Spleen (tissue), 7 donors: ENCODE results near the gene TTC34.

Source experiments
- CTCF ChIP-seq, 11 experiments: fragments of 200-600 bp in 7 of 11; fragments of 450-650 bp in 4 of 11; sonication (generic) in 4 of 11; IDR thresholded peaks in 8 of 11; conservative IDR thresholded peaks in 3 of 11; 1 replicate in 7 of 11; 2 replicates in 4 of 11; pipeline versions ENCODE4 v1.4.0 to v1.8.0; 2016 to 2021; ENCODE audit warnings: antibody characterized with exemption in 11 of 11, inconsistent platforms in 4 of 11, mild to moderate bottlenecking in 1 of 11
- POLR2A ChIP-seq, 3 donors: fragments of 450-650 bp; IDR thresholded peaks; one replicate each; pipeline ENCODE4 v1.5.1; 2017; ENCODE audit warnings: antibody characterized with exemption in 3 of 3, mild to moderate bottlenecking in 1 of 3
- POLR2AphosphoS5 ChIP-seq, 3 donors: sonication (generic); formaldehyde crosslinking; IDR thresholded peaks; one replicate each; pipeline ENCODE4 v1.5.1; 2017; ENCODE audit warnings: antibody characterized with exemption in 3 of 3
- donor health status: DM: no; HTN: no; CAD: no; lungs with moderate emphysema.
- donor health status: DM: no; HTN: no; CAD: no.
- donor health status: DM: no; HTN: no; CAD: no.

- TF ChIP-seq CTCF (IDR thresholded peaks at IDR 0.05 in 8 of 11, conservative IDR thresholded peaks at IDR 0.05 in 3 of 11) (no peak), POLR2A (IDR thresholded peaks at IDR 0.05) (no peak), POLR2AphosphoS5 (IDR thresholded peaks at IDR 0.05) (no peak)
These were observed 6.9 kb upstream of the TTC34 start for GRCh38 chr1:2808386-2808705.
